ENCODE results near the gene TPM1. TPM values are rescaled to one million over a fixed set of nuclear protein-coding genes. Genes with fewer than 3 reads are reported as not detected.
"Not testable (repeated sequence)": the region's sequence is repeated elsewhere in the genome, so short reads cannot be mapped to it uniquely, and the experiment has no call there.

Gene TPM1
- total RNA-seq, 1 donor from 2014 or later, result 255 TPM

DNA sequence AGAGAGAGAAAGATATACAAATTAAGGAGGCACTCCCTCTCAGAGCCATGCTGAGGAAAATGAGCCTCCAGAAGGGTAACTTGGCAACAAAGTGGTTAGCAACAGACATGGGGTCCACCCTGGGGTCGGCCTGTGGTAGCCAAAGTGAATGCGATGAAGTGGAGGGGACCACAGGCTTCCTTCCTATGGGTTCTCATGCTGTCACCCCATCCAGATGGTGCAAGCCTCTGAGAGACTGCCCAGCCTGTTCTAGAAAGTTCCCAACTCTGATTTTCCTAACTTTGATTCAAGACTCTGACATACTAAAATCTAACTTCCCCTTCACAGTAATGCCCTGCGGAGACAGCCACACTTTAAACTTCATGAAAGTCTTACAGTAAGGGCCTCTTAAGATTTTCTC, 60.9 kb downstream of the TPM1 start:
- DNase-seq, result no peak
- Mint-ChIP-seq H3K4me1 (ENCODE audit: low read depth, unreplicated experiment) (peaks cover 2% of the 10 kb centered on the region), H3K9me3 (ENCODE audit: unreplicated experiment) (peaks cover 3% of the 10 kb centered on the region), H3K27me3 (ENCODE audit: unreplicated experiment) (no peaks in the 10 kb centered on the region), H3K4me3 (ENCODE audit: unreplicated experiment) (no peak overlapping the region), H3K36me3 (ENCODE audit: unreplicated experiment) (peaks cover 5% of the 10 kb centered on the region), H3K27ac (ENCODE audit: unreplicated experiment) (no peak overlapping the region)
- TF ChIP-seq, protein P1, sequence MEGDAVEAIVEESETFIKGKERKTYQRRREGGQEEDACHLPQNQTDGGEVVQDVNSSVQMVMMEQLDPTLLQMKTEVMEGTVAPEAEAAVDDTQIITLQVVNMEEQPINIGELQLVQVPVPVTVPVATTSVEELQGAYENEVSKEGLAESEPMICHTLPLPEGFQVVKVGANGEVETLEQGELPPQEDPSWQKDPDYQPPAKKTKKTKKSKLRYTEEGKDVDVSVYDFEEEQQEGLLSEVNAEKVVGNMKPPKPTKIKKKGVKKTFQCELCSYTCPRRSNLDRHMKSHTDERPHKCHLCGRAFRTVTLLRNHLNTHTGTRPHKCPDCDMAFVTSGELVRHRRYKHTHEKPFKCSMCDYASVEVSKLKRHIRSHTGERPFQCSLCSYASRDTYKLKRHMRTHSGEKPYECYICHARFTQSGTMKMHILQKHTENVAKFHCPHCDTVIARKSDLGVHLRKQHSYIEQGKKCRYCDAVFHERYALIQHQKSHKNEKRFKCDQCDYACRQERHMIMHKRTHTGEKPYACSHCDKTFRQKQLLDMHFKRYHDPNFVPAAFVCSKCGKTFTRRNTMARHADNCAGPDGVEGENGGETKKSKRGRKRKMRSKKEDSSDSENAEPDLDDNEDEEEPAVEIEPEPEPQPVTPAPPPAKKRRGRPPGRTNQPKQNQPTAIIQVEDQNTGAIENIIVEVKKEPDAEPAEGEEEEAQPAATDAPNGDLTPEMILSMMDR (IDR thresholded peaks at IDR 0.05; ENCODE audit: partially characterized antibody, unreplicated experiment), result no peak

DNA sequence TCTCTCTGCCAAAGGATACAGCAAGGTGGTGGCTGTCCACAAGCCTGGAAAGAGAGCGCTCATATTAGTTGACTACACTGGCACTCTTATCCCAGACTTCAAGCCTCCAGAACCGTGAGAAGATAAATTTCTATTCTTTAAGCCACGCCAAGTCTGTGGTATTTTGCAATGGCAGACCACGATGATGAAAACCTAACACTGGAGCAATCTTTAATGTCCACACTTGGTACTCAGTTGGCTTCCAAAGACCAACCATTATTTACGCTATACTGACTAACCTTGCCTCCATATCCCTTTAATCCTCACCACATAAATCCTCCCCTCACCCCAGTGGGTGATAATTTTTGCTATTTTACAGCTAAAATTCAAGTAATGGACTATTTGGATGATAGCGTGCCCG, 62.2 kb downstream of the TPM1 start:
- Mint-ChIP-seq H3K27ac (ENCODE audit: unreplicated experiment) (no peak overlapping the region), H3K4me3 (ENCODE audit: unreplicated experiment) (no peak overlapping the region), H3K36me3 (ENCODE audit: unreplicated experiment) (peaks cover 5% of the 10 kb centered on the region), H3K4me1 (ENCODE audit: low read depth, unreplicated experiment) (peaks cover under 1% of the 10 kb centered on the region), H3K27me3 (ENCODE audit: unreplicated experiment) (no peaks in the 10 kb centered on the region), H3K9me3 (ENCODE audit: unreplicated experiment) (peaks cover 1% of the 10 kb centered on the region)
- TF ChIP-seq, protein P1 (IDR thresholded peaks at IDR 0.05; ENCODE audit: partially characterized antibody, unreplicated experiment), result no peak
- DNase-seq, result no peak

DNA sequence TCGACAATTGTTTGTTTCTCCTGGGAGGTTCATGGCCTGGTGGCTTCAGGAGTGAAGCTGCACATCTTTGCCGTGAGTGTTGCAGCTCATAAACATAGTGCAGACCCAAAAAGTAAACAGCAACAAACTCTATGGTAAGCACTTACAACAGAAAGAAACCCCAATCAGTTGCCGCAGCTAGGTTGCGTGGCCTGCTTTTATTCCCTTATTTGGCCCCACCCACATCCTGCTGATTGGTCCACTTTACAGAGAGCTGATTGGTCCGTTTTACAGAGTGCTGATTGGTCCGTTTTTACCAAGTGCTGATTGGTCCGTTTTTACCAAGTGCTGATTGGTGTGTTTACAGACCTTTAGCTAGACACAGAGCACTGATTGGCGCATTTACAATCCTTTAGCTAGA, 62.8 kb downstream of the TPM1 start:
- H3K4me3 Mint-ChIP-seq (ENCODE audit: unreplicated experiment); H3K27me3 Mint-ChIP-seq (ENCODE audit: unreplicated experiment); DNase-seq; H3K4me1 Mint-ChIP-seq (ENCODE audit: low read depth, unreplicated experiment); H3K27ac Mint-ChIP-seq (ENCODE audit: unreplicated experiment); H3K36me3 Mint-ChIP-seq (ENCODE audit: unreplicated experiment); H3K9me3 Mint-ChIP-seq (ENCODE audit: unreplicated experiment): not testable (repeated sequence)

DNA sequence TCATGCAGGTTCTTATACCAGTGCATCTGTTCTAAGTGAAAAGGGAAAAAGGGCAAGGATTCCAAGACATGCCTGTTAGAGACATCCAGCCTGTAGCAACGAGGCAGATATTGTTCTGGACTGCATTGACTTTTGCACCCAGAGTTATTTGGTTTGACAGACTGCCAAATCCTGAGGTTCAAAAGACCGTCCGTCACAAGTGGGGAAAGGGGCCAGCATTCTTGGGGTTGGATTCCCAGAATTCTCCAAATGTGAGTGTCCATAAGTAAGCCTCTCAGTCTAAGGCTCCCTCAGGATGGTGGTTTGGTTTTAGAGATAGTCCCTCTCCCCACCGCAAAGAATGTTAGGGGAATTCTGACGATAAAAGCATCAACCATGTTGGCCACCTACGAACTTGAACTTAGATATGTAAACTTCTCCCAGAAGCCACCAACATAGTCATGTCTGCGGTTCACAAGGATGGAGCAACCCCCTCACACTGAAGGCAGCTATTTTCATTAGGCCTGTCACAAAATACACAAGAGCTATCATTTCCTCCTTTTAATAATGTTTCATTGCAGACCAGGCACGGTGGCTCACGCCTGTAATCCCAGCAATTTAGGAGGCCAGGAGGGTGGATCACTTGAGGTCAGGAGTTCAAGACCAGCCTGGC, 65.5 kb downstream of the TPM1 start:
- H3K4me1 Mint-ChIP-seq (ENCODE audit: low read depth, unreplicated experiment), result peaks cover 2% of the 10 kb centered on the region
- no peak overlapping the region for H3K27ac Mint-ChIP-seq (ENCODE audit: unreplicated experiment)
- H3K27me3 Mint-ChIP-seq (ENCODE audit: unreplicated experiment), result no peaks in the 10 kb centered on the region

DNA sequence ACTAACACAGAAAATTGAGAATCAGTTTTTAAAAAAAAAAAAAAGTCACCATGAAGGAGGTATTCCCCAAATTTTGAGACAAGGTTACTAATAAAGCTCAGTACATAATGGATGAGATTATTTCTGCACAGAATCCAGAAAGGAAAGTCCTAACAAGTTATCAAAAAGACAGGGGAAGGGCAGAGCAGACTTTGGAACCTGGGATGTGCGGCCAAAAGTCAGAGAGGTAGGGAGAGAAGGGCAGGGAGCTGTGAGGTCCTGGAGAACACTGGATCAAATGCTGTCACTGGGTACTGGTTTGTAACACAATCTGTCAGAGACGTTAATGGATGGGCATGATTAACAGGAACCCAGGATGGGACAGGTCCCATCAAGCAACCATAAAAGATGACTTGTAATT, 67.0 kb downstream of the TPM1 start:
- Mint-ChIP-seq H3K4me1 (ENCODE audit: low read depth, unreplicated experiment) (peaks cover 2% of the 10 kb centered on the region), H3K9me3 (ENCODE audit: unreplicated experiment) (peaks cover 1% of the 10 kb centered on the region), H3K4me3 (ENCODE audit: unreplicated experiment) (no peak overlapping the region), H3K27me3 (ENCODE audit: unreplicated experiment) (no peaks in the 10 kb centered on the region), H3K36me3 (ENCODE audit: unreplicated experiment) (peaks cover 4% of the 10 kb centered on the region), H3K27ac (ENCODE audit: unreplicated experiment) (no peak overlapping the region)
- TF ChIP-seq, protein P1 (IDR thresholded peaks at IDR 0.05; ENCODE audit: partially characterized antibody, unreplicated experiment), result no peak
- DNase-seq, result no peak

More for the DNA sequence above, 65.5 kb downstream of the TPM1 start:
- peaks cover 1% of the 10 kb centered on the region for H3K9me3 Mint-ChIP-seq (ENCODE audit: unreplicated experiment)
- no peak overlapping the region for H3K4me3 Mint-ChIP-seq (ENCODE audit: unreplicated experiment)
- peaks cover 4% of the 10 kb centered on the region for H3K36me3 Mint-ChIP-seq (ENCODE audit: unreplicated experiment)
- TF ChIP-seq, protein P1 (IDR thresholded peaks at IDR 0.05; ENCODE audit: partially characterized antibody, unreplicated experiment), result no peak
- no peak for DNase-seq

Data from glutamatergic neuron (in vitro differentiated cells).